ENCODE measurements around the gene SCG2. TPM values are rescaled to one million over a fixed set of nuclear protein-coding genes. Genes with fewer than 3 reads are reported as not detected.

The SCG2 gene
- total and polyA plus RNA-seq, 4 donors = 1.5 to 6.0 (median 2.9) TPM

- no peak for DNase-seq
- Histone ChIP-seq H3K27ac (ENCODE audit: low read depth in 1 of 2, low read length in 2 of 2) (no peak overlapping the region), H3K27me3 (ENCODE audit: control insufficient read depth in 1 of 2, insufficient read depth in 2 of 2, low read length in 1 of 2) (no peaks in the 10 kb centered on the region), H3K36me3 (ENCODE audit: control insufficient read depth in 1 of 2, insufficient read depth in 2 of 2, low read length in 1 of 2) (no peaks in the 10 kb centered on the region), H3K4me3 (ENCODE audit: low read length in 2 of 2) (no peak overlapping the region), H3K4me1 (ENCODE audit: control insufficient read depth in 1 of 2, insufficient read depth in 2 of 2, low read length in 2 of 2) (no peaks in the 10 kb centered on the region), H3K9me3 (ENCODE audit: control insufficient read depth, low read length) (no peaks in the 10 kb centered on the region)
- intact Hi-C loops (cut with DNase I) = no loop called here
- ATAC-seq (ENCODE audit: low FRiP score) = no peak
- 93 to 96% methylated on average over 2 of the region's 2 CpGs for WGBS, 2 donors
Measured at GRCh38 chr2:223570784-223571183, 31.4 kb downstream of the SCG2 start.

GRCh38 chr2:223566396-223566795, 35.8 kb downstream of the SCG2 start:
- DNase-seq (no peak), ATAC-seq (ENCODE audit: low FRiP score) (no peak)
- Histone ChIP-seq H3K36me3 (ENCODE audit: control insufficient read depth in 1 of 2, insufficient read depth in 2 of 2, low read length in 1 of 2) (no peaks in the 10 kb centered on the region), H3K4me3 (ENCODE audit: low read length in 2 of 2) (no peak overlapping the region), H3K9me3 (ENCODE audit: control insufficient read depth, low read length) (no peaks in the 10 kb centered on the region), H3K4me1 (ENCODE audit: control insufficient read depth in 1 of 2, insufficient read depth in 2 of 2, low read length in 2 of 2) (no peaks in the 10 kb centered on the region), H3K27me3 (ENCODE audit: control insufficient read depth in 1 of 2, insufficient read depth in 2 of 2, low read length in 1 of 2) (no peaks in the 10 kb centered on the region), H3K27ac (ENCODE audit: low read depth in 1 of 2, low read length in 2 of 2) (no peak overlapping the region)
- intact Hi-C loops (cut with DNase I) = no loop called here
- WGBS, 2 donors = 89 to 95% methylated on average over 1 of the region's 1 CpG

- intact Hi-C loops (cut with DNase I) = no loop called here
- H3K27me3 ChIP-seq (ENCODE audit: control insufficient read depth in 1 of 2, insufficient read depth in 2 of 2, low read length in 1 of 2) = no peaks in the 10 kb centered on the region
- no peak overlapping the region for H3K27ac ChIP-seq (ENCODE audit: low read depth in 1 of 2, low read length in 2 of 2)
- no peak overlapping the region for H3K4me3 ChIP-seq (ENCODE audit: low read length in 2 of 2)
- no peaks in the 10 kb centered on the region for H3K4me1 ChIP-seq (ENCODE audit: control insufficient read depth in 1 of 2, insufficient read depth in 2 of 2, low read length in 2 of 2)
- ATAC-seq (ENCODE audit: low FRiP score) = no peak
- no peaks in the 10 kb centered on the region for H3K36me3 ChIP-seq (ENCODE audit: control insufficient read depth in 1 of 2, insufficient read depth in 2 of 2, low read length in 1 of 2)
- no peaks in the 10 kb centered on the region for H3K9me3 ChIP-seq (ENCODE audit: control insufficient read depth, low read length)
- no peak for DNase-seq
Measured at GRCh38 chr2:223563462-223563861, 38.7 kb downstream of the SCG2 start.

- WGBS, 2 donors = 87 to 94% methylated on average over 2 of the region's 2 CpGs
- Histone ChIP-seq H3K36me3 (ENCODE audit: control insufficient read depth in 1 of 2, insufficient read depth in 2 of 2, low read length in 1 of 2) (no peaks in the 10 kb centered on the region), H3K27ac (ENCODE audit: low read depth in 1 of 2, low read length in 2 of 2) (no peak overlapping the region), H3K4me3 (ENCODE audit: low read length in 2 of 2) (no peak overlapping the region), H3K27me3 (ENCODE audit: control insufficient read depth in 1 of 2, insufficient read depth in 2 of 2, low read length in 1 of 2) (no peaks in the 10 kb centered on the region), H3K9me3 (ENCODE audit: control insufficient read depth, low read length) (no peaks in the 10 kb centered on the region), H3K4me1 (ENCODE audit: control insufficient read depth in 1 of 2, insufficient read depth in 2 of 2, low read length in 2 of 2) (no peaks in the 10 kb centered on the region)
- intact Hi-C loops (cut with DNase I) = no loop called here
- ATAC-seq (ENCODE audit: low FRiP score) (no peak), DNase-seq (no peak)
Measured at GRCh38 chr2:223562078-223562477, 40.1 kb downstream of the SCG2 start.

GRCh38 chr2:223560749-223561435, 41.3 kb downstream of the SCG2 start:
- no peak for ATAC-seq (ENCODE audit: low FRiP score)
- Histone ChIP-seq H3K27ac (ENCODE audit: low read depth in 1 of 2, low read length in 2 of 2) (no peak overlapping the region), H3K4me1 (ENCODE audit: control insufficient read depth in 1 of 2, insufficient read depth in 2 of 2, low read length in 2 of 2) (no peaks in the 10 kb centered on the region), H3K36me3 (ENCODE audit: control insufficient read depth in 1 of 2, insufficient read depth in 2 of 2, low read length in 1 of 2) (no peaks in the 10 kb centered on the region), H3K9me3 (ENCODE audit: control insufficient read depth, low read length) (no peaks in the 10 kb centered on the region), H3K27me3 (ENCODE audit: control insufficient read depth in 1 of 2, insufficient read depth in 2 of 2, low read length in 1 of 2) (no peaks in the 10 kb centered on the region), H3K4me3 (ENCODE audit: low read length in 2 of 2) (no peak overlapping the region)
- WGBS, 2 donors = 78 to 85% methylated on average over 7 of the region's 7 CpGs
- intact Hi-C loops (cut with DNase I) = no loop called here
- no peak for DNase-seq

GRCh38 chr2:223558970-223559369, 43.2 kb downstream of the SCG2 start:
- WGBS, 2 donors = 61 to 72% methylated on average over 1 of the region's 1 CpG
- Histone ChIP-seq H3K27me3 (ENCODE audit: control insufficient read depth in 1 of 2, insufficient read depth in 2 of 2, low read length in 1 of 2) (no peaks in the 10 kb centered on the region), H3K4me1 (ENCODE audit: control insufficient read depth in 1 of 2, insufficient read depth in 2 of 2, low read length in 2 of 2) (no peaks in the 10 kb centered on the region), H3K36me3 (ENCODE audit: control insufficient read depth in 1 of 2, insufficient read depth in 2 of 2, low read length in 1 of 2) (no peaks in the 10 kb centered on the region), H3K4me3 (ENCODE audit: low read length in 2 of 2) (no peak overlapping the region), H3K27ac (ENCODE audit: low read depth in 1 of 2, low read length in 2 of 2) (no peak overlapping the region), H3K9me3 (ENCODE audit: control insufficient read depth, low read length) (no peaks in the 10 kb centered on the region)
- intact Hi-C loops (cut with DNase I) = no loop called here
- DNase-seq (no peak), ATAC-seq (ENCODE audit: low FRiP score) (no peak)

GRCh38 chr2:223554923-223555322, 47.2 kb downstream of the SCG2 start:
- Histone ChIP-seq H3K4me3 (ENCODE audit: low read length in 2 of 2) (no peak overlapping the region), H3K27me3 (ENCODE audit: control insufficient read depth in 1 of 2, insufficient read depth in 2 of 2, low read length in 1 of 2) (no peaks in the 10 kb centered on the region), H3K36me3 (ENCODE audit: control insufficient read depth in 1 of 2, insufficient read depth in 2 of 2, low read length in 1 of 2) (no peaks in the 10 kb centered on the region), H3K4me1 (ENCODE audit: control insufficient read depth in 1 of 2, insufficient read depth in 2 of 2, low read length in 2 of 2) (no peaks in the 10 kb centered on the region), H3K9me3 (ENCODE audit: control insufficient read depth, low read length) (no peaks in the 10 kb centered on the region), H3K27ac (ENCODE audit: low read depth in 1 of 2, low read length in 2 of 2) (no peak overlapping the region)
- intact Hi-C loops (cut with DNase I) = no loop called here
- no peak for DNase-seq
- ATAC-seq (ENCODE audit: low FRiP score) = no peak
- 86 to 95% methylated on average over 3 of the region's 3 CpGs for WGBS, 2 donors

- 45 to 47% methylated on average over 8 of the region's 8 CpGs for WGBS, 2 donors
- Histone ChIP-seq H3K4me3 (ENCODE audit: low read length in 2 of 2) (no peak overlapping the region), H3K27me3 (ENCODE audit: control insufficient read depth in 1 of 2, insufficient read depth in 2 of 2, low read length in 1 of 2) (no peaks in the 10 kb centered on the region), H3K27ac (ENCODE audit: low read depth in 1 of 2, low read length in 2 of 2) (no peak overlapping the region), H3K4me1 (ENCODE audit: control insufficient read depth in 1 of 2, insufficient read depth in 2 of 2, low read length in 2 of 2) (no peaks in the 10 kb centered on the region), H3K36me3 (ENCODE audit: control insufficient read depth in 1 of 2, insufficient read depth in 2 of 2, low read length in 1 of 2) (no peaks in the 10 kb centered on the region), H3K9me3 (ENCODE audit: control insufficient read depth, low read length) (no peaks in the 10 kb centered on the region)
- DNase-seq = no peak
- intact Hi-C loops (cut with DNase I) = no loop called here
- no peak for ATAC-seq (ENCODE audit: low FRiP score)
Measured at GRCh38 chr2:223549215-223549614, 52.9 kb downstream of the SCG2 start.

- WGBS, 2 donors = 64 to 72% methylated on average over 5 of the region's 5 CpGs
- no peak for ATAC-seq (ENCODE audit: low FRiP score)
- H3K9me3 ChIP-seq (ENCODE audit: control insufficient read depth, low read length) = no peaks in the 10 kb centered on the region
- DNase-seq = no peak
- no peaks in the 10 kb centered on the region for H3K27me3 ChIP-seq (ENCODE audit: control insufficient read depth in 1 of 2, insufficient read depth in 2 of 2, low read length in 1 of 2)
- H3K27ac ChIP-seq (ENCODE audit: low read depth in 1 of 2, low read length in 2 of 2) = no peak overlapping the region
- no peaks in the 10 kb centered on the region for H3K4me1 ChIP-seq (ENCODE audit: control insufficient read depth in 1 of 2, insufficient read depth in 2 of 2, low read length in 2 of 2)
- intact Hi-C loops (cut with DNase I) = no loop called here
- H3K36me3 ChIP-seq (ENCODE audit: control insufficient read depth in 1 of 2, insufficient read depth in 2 of 2, low read length in 1 of 2) = no peaks in the 10 kb centered on the region
- H3K4me3 ChIP-seq (ENCODE audit: low read length in 2 of 2) = no peak overlapping the region
Measured at GRCh38 chr2:223548194-223548593, 54.0 kb downstream of the SCG2 start.

Data from aorta (tissue), 5 donors.